Neural crest cell (in vitro differentiated cells): Measurements from ENCODE around the gene ACHE. TPM values are rescaled to one million over a fixed set of nuclear protein-coding genes. Genes with fewer than 3 reads are reported as not detected.
A peak's percentile ranks its signal among the peaks of the same experiment; 100 is the strongest.

Experiments
- DNase-seq: peaks from one replicate; pipeline ENCODE4 v3.0.0; 2021; ENCODE audit warnings: low read depth, mixed read lengths, low spot score
- H3K27ac Mint-ChIP-seq: one replicate; pipeline ENCODE4 v1.8.0; 2021; ENCODE audit warnings: mild to moderate bottlenecking, mixed read lengths; ENCODE audit not compliant: unreplicated experiment
- H3K27me3 Mint-ChIP-seq: 2 replicates; pipeline ENCODE4 v1.8.0; 2021; ENCODE audit warnings: low read depth, mild to moderate bottlenecking, mixed read lengths
- H3K36me3 Mint-ChIP-seq: 2 replicates; pipeline ENCODE4 v1.8.0; 2021; ENCODE audit warnings: low read depth, mild to moderate bottlenecking, mixed read lengths
- H3K4me1 Mint-ChIP-seq: 2 replicates; pipeline ENCODE4 v1.8.0; 2021; ENCODE audit warnings: mixed read lengths
- H3K4me3 Mint-ChIP-seq: one replicate; pipeline ENCODE4 v1.8.0; 2021; ENCODE audit warnings: mild to moderate bottlenecking, mixed read lengths
- H3K9me3 Mint-ChIP-seq: 2 replicates; pipeline ENCODE4 v1.8.0; 2021; ENCODE audit warnings: mixed read lengths
- total RNA-seq: library from RNA; stranded (reverse); gene quantifications from 2 replicates; pipeline ENCODE4 v1.2.1, GENCODE V29; 2021
- TF ChIP-seq, protein P1 (sequence below): fragments of 200-600 bp; sonication (generic); conservative IDR thresholded peaks from 2 replicates; pipeline ENCODE4 v1.5.0; 2021; ENCODE audit warnings: antibody characterized with exemption, mild to moderate bottlenecking

The ACHE gene
- total RNA-seq, 1 donor from 2014 or later, result 2.0 TPM

DNA sequence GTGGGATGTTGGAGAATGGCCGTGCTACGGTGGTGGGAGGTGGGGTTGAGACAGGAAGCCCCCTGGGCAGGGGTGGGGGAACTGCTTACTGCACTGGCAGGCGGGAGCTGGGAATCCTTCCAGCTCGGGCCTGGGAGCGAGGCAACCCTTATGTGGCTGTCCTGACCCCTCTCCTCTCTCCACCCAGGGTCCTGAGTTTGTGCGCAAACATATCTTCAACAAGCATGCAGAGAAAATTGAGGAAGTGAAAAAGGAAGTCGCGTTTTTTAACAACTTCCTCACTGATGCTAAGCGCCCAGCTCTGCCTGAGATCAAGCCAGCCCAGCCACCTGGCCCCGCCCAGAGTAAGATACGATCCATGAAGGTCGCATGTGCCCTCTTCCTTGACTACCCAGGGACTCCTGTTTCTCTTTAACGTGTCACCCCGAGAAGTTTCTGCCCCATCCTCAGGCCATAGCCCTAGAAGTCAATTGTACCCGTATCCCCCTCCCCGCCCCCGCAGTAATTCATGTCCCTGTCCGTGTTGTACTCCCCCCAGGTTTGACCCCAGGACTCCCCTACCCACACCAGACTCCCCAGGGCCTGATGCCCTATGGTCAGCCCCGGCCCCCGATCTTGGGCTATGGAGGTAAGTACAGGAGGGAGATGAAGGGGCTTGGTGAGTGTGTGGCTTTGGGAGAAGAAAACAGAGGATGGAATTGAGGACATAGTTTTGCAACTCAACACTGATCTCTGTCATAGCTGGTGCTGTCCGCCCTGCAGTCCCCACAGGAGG, 8.0 kb downstream of the ACHE start:
- H3K36me3 Mint-ChIP-seq, result peaks cover 28% of the 10 kb centered on the region
- H3K27ac Mint-ChIP-seq, result no peak overlapping the region
- H3K9me3 Mint-ChIP-seq, result no peaks in the 10 kb centered on the region
- TF ChIP-seq, protein P1, sequence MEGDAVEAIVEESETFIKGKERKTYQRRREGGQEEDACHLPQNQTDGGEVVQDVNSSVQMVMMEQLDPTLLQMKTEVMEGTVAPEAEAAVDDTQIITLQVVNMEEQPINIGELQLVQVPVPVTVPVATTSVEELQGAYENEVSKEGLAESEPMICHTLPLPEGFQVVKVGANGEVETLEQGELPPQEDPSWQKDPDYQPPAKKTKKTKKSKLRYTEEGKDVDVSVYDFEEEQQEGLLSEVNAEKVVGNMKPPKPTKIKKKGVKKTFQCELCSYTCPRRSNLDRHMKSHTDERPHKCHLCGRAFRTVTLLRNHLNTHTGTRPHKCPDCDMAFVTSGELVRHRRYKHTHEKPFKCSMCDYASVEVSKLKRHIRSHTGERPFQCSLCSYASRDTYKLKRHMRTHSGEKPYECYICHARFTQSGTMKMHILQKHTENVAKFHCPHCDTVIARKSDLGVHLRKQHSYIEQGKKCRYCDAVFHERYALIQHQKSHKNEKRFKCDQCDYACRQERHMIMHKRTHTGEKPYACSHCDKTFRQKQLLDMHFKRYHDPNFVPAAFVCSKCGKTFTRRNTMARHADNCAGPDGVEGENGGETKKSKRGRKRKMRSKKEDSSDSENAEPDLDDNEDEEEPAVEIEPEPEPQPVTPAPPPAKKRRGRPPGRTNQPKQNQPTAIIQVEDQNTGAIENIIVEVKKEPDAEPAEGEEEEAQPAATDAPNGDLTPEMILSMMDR, result no peak
- peak overlapping the region; percentile 90 for H3K4me3 Mint-ChIP-seq
- peaks cover 44% of the 10 kb centered on the region for H3K4me1 Mint-ChIP-seq
- peaks cover 16% of the 10 kb centered on the region for H3K27me3 Mint-ChIP-seq
- DNase-seq, result no peak

DNA sequence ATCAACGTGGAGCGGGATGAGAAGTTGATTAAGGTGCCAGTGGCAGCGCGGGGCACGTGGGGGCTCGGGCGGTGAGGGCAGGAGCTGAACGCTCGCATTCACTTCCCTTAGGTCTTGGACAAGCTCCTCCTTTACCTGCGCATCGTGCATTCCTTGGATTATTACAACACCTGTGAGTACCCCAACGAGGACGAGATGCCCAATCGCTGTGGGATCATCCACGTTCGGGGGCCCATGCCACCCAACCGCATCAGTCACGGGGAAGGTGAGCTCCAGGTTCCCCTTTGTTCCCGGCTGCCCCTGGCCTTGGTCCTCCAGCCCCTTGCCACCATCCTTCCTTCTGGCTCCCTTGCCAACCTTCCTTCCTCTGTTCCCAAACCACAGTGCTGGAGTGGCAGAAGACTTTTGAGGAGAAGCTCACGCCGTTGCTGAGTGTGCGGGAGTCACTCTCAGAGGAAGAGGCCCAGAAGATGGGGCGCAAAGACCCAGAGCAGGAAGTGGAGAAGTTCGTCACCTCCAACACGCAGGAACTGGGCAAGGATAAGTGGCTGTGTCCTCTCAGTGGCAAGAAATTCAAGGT, 8.7 kb downstream of the ACHE start:
- DNase-seq, result no peak
- H3K27me3 Mint-ChIP-seq, result peaks cover 13% of the 10 kb centered on the region
- H3K36me3 Mint-ChIP-seq, result peaks cover 28% of the 10 kb centered on the region
- peaks cover 42% of the 10 kb centered on the region for H3K4me1 Mint-ChIP-seq
- peak overlapping the region; percentile 90 for H3K4me3 Mint-ChIP-seq
- TF ChIP-seq, protein P1, result no peak
- no peaks in the 10 kb centered on the region for H3K9me3 Mint-ChIP-seq
- no peak overlapping the region for H3K27ac Mint-ChIP-seq

DNA sequence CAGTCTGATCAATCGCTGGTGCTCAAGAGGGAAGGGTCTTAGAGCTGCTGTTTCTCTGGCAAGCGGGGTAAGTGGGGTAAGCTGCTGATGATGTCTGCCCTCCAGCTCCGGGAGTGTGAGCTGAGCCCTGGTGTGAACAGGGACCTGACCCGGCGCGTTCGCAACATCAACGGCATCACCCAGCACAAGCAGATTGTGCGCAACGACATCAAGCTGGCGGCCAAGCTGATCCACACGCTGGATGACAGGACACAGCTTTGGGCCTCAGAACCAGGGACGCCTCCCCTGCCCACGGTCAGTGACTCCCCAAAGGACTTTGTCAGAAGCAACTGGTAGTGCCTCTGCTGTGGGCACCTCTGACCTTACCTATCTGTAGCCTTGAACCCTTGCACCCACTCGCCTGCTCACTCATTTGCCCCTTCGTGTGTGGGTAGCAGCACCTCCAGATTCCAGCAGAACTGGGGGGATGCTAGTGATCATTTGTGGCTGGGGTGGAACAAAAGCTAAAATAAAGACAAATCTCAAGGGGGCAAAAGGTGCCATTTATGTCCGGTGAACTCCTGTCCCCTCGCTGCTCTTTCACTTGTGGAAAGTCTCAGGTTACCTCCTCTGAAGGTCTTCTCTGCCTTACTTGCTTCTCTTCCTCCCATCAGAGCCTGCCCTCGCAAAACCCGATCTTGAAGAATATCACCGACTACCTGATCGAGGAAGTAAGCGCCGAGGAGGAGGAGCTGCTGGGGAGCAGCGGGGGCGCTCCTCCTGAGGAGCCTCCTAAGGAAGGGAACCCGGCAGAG, 9.3 kb downstream of the ACHE start:
- Mint-ChIP-seq H3K36me3 (peaks cover 28% of the 10 kb centered on the region), H3K9me3 (no peaks in the 10 kb centered on the region), H3K27ac (no peak overlapping the region), H3K4me3 (peak overlapping the region; percentile 90), H3K27me3 (peaks cover 6% of the 10 kb centered on the region), H3K4me1 (peaks cover 35% of the 10 kb centered on the region)
- DNase-seq, result no peak
- TF ChIP-seq, protein P1, result no peak

DNA sequence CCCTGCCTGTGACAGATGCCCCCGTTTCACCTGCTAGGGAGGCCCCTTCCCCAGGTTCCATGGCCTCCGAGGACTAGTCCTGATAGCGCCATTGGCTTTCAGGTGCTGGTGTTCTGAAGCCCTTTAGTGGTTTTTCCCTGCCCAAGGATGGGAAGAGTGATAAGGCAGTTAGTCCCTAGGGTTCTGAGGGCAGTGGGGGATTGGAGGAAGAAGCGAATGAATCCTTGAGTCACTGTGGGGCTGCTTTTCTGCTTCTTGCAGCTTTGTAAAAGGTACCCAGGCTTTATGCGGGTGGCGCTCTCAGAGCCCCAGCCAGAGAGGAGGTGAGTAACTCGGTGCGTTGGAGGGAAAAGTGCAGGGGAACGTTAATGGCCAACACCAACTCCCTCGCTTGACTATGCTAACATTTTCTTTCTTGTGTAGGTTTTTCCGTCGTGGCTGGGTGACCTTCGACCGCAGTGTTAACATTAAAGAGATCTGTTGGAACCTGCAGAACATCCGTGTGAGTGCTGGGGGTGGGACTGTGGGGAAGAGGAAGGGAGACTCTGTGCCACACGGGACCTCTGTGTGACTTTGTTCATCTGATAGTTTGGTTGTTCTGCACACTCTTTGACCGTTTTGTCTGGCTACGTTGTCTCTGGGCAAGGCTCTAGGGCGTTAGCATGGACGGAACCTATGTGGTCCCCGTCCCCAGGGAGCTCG, 10.1 kb downstream of the ACHE start:
- H3K4me3 Mint-ChIP-seq, result peak overlapping the region; percentile 69
- no peak overlapping the region for H3K27ac Mint-ChIP-seq
- peaks cover 32% of the 10 kb centered on the region for H3K4me1 Mint-ChIP-seq
- TF ChIP-seq, protein P1, result no peak
- H3K9me3 Mint-ChIP-seq, result no peaks in the 10 kb centered on the region
- DNase-seq, result no peak
- H3K27me3 Mint-ChIP-seq, result peaks cover 5% of the 10 kb centered on the region
- peaks cover 30% of the 10 kb centered on the region for H3K36me3 Mint-ChIP-seq
